C1 segment of cervical spinal cord (tissue), 14 donors: ENCODE measurements around the gene CTAG2.
"Not testable (repeated sequence)": the region's sequence is repeated elsewhere in the genome, so short reads cannot be mapped to it uniquely, and the experiment has no call there.

Experiments
- DNase-seq, 14 donors: peaks; one replicate each; lab custom pipeline; 2025; lab: John Stamatoyannopoulos, UW

CTAG2 gene

DNA sequence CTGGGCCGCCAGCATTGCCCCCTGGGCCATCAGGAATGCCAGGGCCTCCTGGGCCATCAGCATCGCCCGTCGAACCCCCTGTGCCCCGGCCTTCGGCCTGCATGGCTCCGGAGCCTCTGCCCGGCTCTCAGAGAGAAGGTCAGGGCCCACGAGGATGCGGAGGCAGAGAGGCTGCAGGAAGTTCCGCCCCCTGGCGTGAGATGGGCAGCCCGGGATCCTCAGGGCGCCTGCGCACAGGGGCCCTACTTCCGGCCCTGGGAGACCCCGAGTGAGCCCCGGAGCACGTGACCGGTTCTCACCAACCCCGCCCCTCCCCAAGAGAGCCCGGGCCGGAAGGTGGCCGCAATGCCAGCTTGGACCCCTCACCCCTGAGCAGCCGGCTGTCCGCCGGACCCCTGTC is at the start of gene CTAG2:
Gene CTAG2 (minus strand): TSS at position 167 of the 400 bp plus-strand sequence. CDS start 64 bp downstream, at position 103.
- not testable (repeated sequence) for DNase-seq

DNA sequence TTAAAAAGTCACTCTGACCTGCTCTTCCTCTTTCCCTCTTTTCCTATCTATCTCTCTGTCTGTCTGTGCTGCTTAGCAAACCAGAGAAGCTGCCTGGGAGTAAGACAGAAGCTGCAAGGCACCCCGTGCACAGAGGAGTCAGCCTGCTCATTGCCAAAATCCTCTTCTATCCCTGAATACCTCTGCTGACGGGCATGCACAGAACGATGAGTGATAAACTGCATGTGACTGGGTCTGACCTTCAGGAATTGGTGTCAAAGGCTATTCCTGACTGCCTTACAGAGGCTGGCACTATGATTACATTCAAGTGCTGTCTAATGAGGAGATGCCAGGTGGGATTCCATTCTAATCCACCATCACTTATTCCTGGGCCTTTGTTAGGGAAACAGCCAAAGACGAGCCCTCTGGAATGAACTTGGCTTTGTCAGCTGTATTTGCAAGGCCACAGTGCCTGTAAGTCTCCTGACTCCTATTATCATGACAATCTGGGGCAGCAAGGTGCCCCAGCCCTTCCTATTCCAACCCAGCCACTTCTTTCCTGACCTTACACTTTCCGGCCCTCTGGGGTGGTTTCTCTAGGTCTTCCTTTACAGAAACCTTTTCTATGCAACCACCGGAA is 45.4 kb upstream of the CTAG2 start:
- no peak for DNase-seq

DNA sequence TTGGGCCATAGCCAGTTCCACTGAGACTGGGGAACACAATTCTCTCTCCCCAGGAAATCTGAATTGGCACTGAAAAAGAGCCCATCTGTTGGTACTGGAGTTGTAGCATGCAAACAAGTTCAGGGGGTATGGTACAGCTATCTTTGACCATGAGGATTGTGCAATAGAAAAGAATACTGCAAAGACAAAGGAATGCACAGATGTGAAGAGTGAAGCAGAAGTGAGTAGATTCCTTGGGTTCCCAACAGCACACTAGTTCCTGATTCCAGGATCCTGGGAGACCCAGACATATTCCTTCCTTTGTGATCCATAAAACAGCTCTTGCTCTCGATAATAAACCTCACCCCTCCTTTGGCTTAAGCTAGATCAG is 43.3 kb upstream of the CTAG2 start:
- DNase-seq = no peak

DNA sequence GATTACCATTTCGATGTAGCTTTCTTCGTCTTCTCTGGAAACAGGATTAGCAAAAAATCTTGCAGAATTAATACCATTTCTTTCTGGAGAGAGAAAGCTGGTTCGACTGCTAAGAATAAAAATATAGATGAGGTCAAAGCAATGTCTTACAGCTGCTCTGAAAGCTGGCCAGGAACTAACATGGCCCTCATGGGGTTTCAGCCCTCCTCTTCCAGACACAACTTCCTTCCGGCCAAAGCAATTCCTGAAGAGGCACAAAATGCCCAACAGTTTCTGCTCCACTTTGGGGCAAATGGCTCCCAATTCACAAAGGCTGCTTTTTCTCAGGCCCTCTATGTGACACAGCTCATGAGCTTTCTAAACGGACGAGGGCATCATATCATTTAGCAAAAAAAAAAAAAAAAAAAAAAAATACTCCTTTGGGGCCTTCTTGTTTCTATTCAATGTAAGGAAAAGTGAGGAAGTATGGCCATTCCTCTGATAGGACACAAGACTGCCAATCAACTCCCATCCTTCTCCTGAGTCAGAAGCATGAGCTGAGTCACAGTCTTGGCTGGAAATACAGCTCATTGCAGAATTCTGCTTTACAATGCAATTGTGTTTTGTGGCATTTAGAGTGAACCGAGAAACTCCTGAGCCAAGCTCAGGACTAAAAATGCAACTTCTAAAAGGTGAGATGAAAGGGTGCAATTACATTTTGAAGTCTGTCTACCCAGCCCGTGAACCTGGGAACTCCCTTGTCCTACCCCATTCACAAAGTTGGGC is 42.7 kb upstream of the CTAG2 start:
- peak in 1 of 14 donors; percentile 4 for DNase-seq

DNA sequence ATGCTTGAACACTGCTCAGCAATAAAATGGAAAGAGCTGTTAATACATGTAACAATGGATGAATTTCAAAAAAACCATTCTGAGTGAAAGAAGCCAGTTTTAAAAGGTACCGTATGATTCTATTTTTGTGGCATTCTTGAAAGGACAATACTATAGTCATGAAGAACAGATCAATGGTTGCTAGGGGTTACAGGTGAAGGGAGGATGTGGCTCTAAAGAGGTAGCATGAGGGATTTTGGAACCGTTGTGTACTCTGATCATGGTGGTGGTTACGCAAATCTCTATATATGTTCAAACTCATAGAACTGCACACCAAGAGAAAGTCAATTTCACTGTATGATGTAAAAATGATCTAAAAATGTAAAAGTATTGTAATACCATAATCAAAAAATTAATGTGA is 40.0 kb upstream of the CTAG2 start:
- DNase-seq = no peak

DNA sequence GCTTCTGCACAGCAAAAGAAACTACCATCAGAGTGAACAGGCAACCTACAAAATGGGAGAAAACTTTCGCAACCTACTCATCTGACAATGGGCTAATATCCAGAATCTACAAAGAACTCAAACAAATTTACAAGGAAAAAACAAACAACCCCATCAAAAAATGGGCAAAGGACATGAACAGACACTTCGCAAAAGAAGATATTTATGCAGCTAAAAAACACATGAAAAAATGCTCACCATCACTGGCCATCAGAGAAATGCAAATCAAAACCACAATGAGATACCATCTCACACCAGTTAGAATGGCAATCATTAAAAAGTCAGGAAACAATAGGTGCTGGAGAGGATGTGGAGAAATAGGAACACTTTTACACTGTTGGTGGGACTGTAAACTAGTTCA is 37.1 kb upstream of the CTAG2 start:
- not testable (repeated sequence) for DNase-seq

DNA sequence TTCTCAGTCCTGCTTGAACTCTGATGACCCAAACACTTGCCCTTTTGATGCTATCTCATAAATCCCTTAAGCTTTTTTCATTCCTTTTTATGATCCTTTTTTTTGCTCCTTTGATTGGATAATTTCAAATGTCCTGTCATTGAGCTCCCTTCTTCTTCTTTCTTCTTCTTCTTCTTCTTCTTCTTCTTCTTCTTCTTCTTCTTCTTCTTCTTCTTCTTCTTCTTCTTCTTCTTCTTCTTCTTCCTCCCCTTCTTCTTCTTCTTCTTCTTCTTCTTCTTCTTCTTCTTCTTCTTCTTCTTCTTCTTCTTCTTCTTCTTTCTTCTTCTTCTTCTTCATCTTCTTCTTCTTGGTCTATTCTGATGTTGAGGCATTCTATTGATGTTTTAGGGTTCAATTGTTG is 18.7 kb upstream of the CTAG2 start:
- not testable (repeated sequence) for DNase-seq

DNA sequence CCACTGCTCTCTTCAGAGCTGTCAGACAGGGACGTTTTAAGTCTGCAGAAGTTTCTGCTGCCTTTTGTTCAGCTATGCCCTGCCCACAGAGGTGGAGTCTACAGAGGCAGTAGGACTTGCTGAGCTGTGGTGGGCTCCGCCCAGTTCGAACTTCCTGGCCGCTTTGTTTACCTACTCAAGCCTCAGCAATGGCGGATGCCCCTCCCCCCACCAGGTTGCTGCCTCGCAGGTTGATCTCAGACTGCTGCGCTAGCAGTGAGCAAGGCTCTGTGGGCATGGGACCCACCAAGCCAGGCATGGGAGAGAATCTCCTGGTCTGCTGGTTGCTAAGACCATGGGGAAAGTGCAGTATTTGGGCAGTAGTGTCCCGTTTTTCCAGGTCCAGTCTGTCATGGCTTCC is 17.5 kb upstream of the CTAG2 start:
- DNase-seq = not testable (repeated sequence)

DNA sequence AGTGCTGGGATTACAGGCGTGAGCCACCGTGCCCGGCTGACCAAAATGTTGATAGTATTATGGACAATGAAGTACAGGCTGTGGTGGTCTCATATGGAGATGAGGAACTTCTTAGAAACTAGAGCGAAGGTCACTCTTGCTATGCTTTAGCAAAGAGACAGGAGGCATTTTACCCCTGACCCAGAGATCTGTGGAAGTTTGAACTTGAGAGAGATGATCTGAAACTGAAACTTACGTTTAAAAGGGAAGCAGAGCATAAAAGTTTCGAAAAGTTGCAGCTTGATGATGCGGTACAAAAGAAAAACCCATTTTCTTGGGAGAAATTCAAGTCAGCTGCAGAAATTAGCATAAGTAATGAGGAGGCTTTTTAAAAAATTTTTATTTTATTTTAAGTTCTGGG is 8.5 kb upstream of the CTAG2 start:
- no peak for DNase-seq

DNA sequence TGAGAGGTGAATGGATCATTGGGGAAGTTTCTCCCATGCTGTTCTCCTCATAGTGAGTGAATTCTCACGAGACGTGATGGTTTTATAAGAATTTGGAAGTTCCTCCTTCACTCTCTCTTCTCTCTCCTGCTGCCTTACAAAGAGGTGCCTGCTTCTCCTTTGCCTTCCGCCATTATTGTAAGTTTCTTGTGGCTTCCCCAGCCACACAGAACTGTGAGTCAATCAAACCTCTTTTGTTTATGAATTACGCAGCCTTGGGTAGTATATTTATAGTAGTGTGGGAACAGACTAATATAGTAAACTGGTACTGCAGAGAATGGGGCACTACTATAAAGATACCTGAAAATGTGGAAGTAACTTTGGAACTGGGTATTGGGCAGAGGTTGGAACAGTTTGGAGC is 7.8 kb upstream of the CTAG2 start:
- DNase-seq = no peak

DNA sequence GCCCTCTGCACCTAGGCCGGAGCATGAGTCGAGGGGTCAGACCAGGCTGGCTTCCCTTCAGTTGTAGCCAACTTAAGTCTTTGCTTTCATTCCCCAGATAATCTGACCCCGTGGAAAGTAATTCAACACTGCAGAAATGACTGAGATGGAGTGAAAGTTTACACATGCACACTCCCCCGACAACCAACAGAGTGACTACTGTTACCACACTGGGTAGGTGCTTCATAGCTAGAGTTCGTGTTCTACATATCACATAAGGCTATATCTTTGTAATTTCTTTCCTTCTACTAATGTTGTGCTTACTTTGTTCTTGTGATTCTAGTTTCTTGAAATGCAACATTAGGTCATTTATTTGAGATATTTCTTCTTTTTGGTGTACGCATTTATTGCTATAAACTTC is 7.2 kb upstream of the CTAG2 start:
- DNase-seq = no peak

DNA sequence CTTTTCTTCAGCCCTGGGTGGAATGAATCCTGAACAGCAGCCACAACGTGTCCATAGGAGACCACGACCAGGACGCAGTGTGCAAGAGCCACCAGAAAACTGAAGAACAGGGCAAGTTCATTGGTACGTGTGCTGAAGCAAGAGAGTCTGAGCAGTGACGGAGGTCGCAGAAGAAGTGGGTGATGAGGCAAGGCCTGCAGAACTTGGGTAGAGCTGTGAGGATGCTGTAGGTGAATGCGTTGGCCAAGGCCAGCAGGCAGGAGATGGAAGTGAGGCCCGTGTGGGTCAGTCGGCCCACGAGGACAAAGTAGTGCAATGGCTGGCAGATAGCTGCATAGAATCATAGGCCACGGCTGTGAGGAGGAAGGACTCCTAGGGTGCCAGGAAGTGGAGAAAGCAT is 5.6 kb upstream of the CTAG2 start:
- DNase-seq = no peak

DNA sequence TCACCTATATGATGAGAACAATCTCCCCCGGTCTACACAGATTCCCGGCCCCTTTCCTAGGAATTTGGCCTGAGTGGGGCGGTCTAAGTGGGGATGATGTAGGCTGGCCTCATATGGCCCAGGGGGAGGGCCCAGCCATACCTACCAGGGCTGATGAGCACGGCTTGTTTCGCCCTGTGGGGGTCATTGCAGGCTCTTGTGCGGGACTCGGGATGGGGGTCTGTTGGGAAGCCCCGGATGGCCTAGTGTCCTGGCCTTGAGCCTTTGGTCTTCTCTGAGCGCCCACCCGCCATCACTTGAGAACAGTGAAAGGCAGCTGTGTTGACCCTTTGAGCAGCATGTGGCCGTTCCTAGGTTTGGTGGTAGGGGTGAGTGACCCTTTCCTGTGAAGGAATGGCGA is 4.8 kb upstream of the CTAG2 start:
- no peak for DNase-seq

DNA sequence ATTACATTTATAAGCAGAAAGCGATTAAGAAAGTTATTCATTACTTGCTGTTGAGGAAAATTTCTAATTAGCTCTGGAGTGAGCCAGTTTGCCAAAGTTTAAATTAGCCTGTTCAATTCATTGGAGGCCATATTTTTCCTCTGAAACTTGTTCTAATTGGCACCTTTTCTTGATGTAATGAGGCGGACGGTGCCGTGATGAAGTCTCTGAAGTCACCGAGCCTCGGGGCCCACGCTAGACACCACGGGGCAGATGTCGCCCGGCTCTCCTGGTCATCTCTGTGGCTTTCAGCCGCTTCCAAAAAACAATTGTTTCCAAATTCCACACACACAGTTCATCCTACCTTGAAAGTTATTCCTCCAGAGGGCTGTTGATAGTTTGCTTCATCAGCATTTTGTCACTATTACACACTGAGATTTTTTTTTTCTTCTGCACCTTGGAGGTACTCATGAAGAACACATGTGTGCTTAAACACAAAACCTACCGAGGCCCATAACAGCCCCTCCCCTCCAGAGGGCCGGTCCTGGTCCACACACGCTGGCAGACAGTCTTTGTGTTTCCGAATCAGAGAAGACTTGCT is 3.9 kb upstream of the CTAG2 start:
- no peak for DNase-seq

DNA sequence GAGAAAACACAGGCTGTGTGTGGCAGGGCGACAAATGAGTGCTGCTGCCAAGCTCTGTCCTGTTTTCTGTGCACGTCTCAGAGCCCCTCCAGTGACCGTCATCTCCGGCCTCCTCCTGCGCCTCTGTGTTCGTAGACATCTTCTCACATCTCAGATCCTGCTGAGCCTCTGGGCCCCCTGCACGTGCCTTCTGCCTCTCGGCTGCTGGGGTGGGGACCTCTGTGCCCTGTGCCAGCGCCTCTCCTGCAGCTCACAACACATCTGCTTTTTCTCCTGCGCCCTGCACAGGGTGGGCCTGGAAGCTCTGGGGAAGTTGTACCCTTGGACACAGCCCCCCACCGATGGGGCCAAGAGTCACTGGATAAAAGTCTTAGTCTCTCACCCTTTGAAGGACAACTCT is 2.4 kb upstream of the CTAG2 start:
- DNase-seq = no peak

DNA sequence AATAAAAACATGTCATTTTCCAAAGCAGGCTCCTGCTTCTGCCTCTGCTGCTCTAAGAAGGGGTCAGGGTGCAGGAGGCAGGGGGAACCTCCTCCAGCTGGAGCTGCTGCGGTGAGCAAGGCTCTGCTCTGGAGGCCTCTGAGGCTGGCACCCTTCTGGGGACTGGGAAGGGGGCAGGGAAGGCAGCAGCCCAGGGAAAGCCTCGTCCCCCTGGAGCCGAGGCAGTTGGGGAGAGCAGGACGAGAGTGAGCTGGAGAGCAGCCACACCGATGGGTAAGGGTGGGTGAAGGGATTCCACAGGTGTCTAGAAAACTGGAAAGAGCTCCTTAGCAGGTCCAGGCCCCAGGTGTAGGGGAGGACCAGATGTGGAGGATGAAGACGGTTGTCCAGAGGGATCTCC is 2.0 kb upstream of the CTAG2 start:
- no peak for DNase-seq

DNA sequence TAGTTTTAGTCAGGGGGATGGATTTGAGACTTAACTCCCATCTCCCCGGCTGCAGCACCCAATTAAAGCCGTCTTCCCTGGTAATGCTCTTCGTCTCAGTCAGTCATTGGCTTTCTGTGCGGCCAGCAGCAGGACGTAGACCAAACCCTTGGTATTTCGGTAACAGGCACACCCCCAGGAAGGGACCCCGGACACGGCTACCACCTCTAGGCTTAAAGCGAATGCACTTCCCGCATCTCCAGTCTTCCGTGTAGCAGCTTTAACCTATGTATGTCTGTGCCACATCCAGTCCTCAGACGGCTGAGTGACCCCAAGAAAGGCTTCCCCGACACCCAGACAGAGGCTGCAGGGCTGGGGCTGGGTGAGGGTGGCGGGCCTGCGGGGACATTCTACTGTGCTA is 1.5 kb upstream of the CTAG2 start:
- no peak for DNase-seq

DNA sequence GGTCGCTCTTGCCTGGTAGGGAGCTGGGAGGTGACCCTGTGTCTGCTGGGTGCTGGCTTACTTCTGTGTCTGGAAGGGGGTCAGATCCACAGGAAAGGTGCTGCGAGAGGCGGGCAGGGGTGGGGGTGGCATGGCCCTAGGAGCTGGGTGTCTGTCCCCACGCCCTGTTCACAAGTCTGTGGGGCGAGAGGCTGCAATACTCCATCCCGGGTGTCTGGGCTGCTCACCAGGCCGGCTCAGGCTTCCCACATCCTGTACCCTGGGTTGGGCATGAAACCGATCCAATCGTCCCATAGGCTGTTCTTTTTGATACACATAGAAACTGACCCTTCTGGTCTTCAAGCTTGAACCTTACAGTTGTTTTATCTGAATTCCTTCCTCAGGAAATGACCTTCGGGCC is 993 bp upstream of the CTAG2 start:
- no peak for DNase-seq

DNA sequence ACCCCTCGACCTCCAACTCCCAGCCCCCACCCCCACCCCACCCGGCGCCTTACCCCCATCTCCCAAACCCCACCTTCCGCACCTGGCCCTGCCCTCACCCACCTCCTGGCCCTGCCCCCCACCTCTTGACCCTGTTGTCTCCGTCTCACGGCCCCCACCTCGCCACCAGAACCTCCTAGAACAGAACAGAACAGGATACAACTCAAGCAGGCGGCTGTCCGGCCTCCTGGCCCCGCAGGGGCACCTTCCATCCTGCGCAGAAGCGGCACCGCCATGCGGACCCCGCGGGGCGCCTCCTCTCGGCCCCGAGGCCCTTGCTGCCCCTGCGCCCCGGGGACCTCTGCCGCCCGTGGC is 354 bp downstream of the CTAG2 start:
- DNase-seq = no peak

DNA sequence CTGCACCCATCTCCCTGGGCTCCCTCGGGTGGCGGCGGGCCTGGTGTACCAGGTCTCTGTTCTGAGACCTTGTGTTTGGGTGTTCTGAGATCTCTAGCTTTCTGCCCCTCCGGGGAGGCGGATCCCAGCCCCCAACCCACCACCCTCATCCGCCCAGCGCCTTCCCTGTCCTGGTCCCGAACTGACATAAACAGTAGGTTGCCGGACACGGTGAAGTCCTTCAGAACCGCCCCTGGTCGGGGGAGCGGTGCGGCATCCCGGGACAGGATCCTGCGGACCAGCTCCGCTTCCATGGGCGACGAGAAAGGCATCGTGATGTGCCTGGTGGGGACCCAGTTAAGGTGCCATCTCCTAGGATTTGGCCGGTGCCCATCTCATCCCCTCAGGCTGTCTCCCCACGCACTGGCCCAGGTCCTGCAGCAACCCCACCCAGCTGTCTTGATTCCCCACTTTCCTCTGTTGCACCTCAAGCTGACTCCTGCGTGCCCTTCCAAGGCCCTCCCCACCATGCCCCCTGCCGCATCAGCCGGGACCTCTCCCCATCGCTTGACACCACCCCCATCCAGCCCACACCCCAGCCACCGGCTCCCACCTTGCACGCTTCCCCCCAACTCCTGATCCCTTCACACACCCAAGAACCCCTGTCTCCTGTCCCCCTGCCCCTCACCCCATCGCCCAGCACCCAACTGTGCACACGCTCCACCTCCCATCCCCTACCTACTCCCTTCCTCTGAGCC is 900 bp downstream of the CTAG2 start:
- no peak for DNase-seq

DNA sequence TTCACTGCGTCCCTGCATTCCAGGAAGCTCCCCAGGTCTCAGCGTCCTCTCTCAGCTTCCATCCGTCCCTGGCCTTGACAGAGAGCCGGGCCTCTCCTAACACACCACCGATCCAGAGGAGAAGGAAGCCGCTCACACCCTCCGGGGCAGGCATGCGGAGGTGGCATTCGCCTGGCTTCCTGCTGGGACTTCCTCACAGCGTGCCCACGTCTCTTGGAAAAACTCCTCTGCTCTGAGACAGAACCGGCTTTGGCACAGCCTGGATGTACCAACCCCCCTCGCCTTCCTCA is 3.2 kb downstream of the CTAG2 start:
- DNase-seq = no peak

DNA sequence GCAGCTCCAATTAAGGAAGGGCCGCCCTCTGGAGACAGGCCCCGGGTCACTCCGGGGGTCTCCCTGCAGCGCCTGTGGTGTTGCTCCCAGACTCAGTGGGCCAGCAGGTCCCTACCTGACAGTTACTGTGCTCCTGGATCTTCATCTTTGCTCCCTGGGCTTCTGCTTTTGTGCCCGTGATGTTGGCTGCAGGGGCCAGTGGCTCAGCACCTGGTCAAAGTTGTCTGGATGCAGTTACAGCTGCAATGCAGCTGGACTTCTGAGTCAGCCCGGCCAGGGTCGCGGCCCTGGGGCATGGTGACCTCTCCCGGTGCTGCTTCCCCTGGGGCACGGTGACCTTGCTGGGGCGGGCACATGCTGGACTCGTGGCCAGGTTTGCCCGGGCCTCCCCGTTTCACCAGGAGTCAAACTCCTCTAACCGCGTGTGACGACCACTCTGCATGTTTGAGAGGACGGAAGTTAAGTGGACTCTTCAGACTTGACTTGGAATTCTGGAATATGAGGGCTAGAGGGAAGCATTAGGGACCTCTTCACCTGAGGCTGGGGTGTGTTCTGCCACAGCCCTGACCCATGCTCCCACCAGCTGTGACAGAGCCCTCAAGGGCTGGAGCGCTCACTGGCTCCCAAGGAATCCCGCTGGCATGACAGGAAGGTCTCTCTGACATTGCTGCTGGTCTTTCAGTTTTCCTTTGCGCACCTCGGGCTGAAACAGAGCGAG is 3.7 kb downstream of the CTAG2 start:
- no peak for DNase-seq
